ENCODE results near the gene TMEM263. TPM values are rescaled to one million over a fixed set of nuclear protein-coding genes. Genes with fewer than 3 reads are reported as not detected.

Gene TMEM263
- total and polyA plus RNA-seq, 2 of the 8 experiments (the other 6 are each of a cell fraction or from before 2014, with no cell fraction given), result 2.9 to 12.3 TPM

DNA sequence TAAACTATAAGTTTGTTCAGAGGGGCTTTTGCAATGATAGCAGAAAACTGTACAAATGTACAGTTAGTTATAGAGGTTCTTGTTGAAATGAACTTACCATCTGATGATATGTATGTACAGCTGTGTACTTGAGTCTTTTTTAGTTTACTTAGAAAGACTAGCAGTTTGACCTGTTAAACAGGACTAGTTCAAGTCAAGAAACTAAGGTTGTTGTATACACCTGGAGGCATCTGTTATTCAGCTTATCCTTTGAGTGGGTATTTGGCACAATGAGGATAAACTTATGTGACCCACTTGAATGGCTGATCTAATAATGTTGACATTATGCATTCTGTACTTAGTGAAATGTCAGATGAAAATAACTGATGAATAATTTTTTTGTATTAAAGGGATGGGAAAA, 17.8 kb downstream of the TMEM263 start:
- Histone ChIP-seq H2BK12ac (ENCODE audit: low read depth, low read length) (no peak overlapping the region), H3K79me1 (ENCODE audit: low read depth, low read length) (no peaks in the 10 kb centered on the region), H2BK20ac (ENCODE audit: low read length) (no peak overlapping the region), H3K14ac (ENCODE audit: insufficient read length) (no peak overlapping the region), H4K5ac (ENCODE audit: insufficient read length, low read depth, low read length) (no peak overlapping the region), H3K4ac (replicated peaks; ENCODE audit: insufficient read length, low read depth, low read length) (no peak overlapping the region), H3K36me3 (ENCODE audit: control insufficient read depth in 2 of 4, insufficient read depth in 4 of 4, low read length in 3 of 4) (peaks cover 0 to 11% (median 0%) of the 10 kb centered on the region in 4 experiments; a peak in 3 of 8 replicates), H4K8ac (ENCODE audit: extremely low read depth, insufficient read depth, low read length) (no peak overlapping the region), H2BK15ac (ENCODE audit: low read length) (no peak overlapping the region), H3K9me3 (ENCODE audit: insufficient read depth in 2 of 2, low read depth in 1 of 2, low read length in 1 of 2) (no peaks in the 10 kb centered on the region), H2AK5ac (ENCODE audit: low read depth, low read length) (no peak overlapping the region), H3K9ac (replicated peaks in 1 of 4; ENCODE audit: extremely low read depth in 1 of 4, low read depth in 3 of 4, low read length in 3 of 4) (no peak overlapping the region), H3K79me2 (ENCODE audit: control insufficient read depth in 1 of 2, insufficient read depth in 2 of 2, low read length in 2 of 2) (no peaks in the 10 kb centered on the region), H3K4me1 (replicated peaks in 1 of 4; ENCODE audit: control insufficient read depth in 3 of 4, insufficient read depth in 4 of 4, low read length in 3 of 4) (no peaks in the 10 kb centered on the region), H4K20me1 (replicated peaks in 1 of 2; ENCODE audit: control insufficient read depth in 1 of 2, insufficient read depth in 2 of 2, low read length in 2 of 2) (peaks cover 0 to 3% of the 10 kb centered on the region in 2 experiments), H3K18ac (ENCODE audit: extremely low read depth, low read length) (no peak overlapping the region), H2AFZ (ENCODE audit: low read length) (no peak overlapping the region), H3K27ac (ENCODE audit: low read depth, low read length) (no peak overlapping the region), H3K27me3 (replicated peaks in 1 of 4; ENCODE audit: control insufficient read depth in 3 of 4, extremely low read depth in 1 of 4, insufficient read depth in 3 of 4, low read length in 3 of 4) (no peaks in the 10 kb centered on the region), H4K91ac (replicated peaks; ENCODE audit: insufficient read length, low read length) (no peak overlapping the region), H3K4me3 (ENCODE audit: extremely low read depth in 1 of 4, insufficient read depth in 2 of 4, low read depth in 3 of 4, low read length in 4 of 4) (no peak overlapping the region), H2BK5ac (ENCODE audit: low read depth, low read length) (no peak overlapping the region), H3K56ac (replicated peaks; ENCODE audit: insufficient read length, low read depth, low read length) (no peak overlapping the region), H3K23ac (ENCODE audit: insufficient read length) (no peak overlapping the region), H2BK120ac (replicated peaks; ENCODE audit: low read depth, low read length) (no peak overlapping the region), H3K4me2 (ENCODE audit: insufficient read depth in 1 of 2, low read depth in 2 of 2, low read length in 2 of 2) (no peak overlapping the region), H3K23me2 (ENCODE audit: low read depth, low read length) (no peaks in the 10 kb centered on the region)
- POLR2A ChIA-PET (ENCODE audit: partially characterized antibody), result no interaction called here
- TF ChIP-seq GTF2F1 (IDR thresholded peaks at IDR 0.05; ENCODE audit: borderline replicate concordance, low read depth, low read length) (no peak), SP2 (IDR thresholded peaks at IDR 0.05; ENCODE audit: low read length) (no peak), FOSL1 (IDR thresholded peaks at IDR 0.05; ENCODE audit: insufficient read depth, low read depth, low read length) (no peak), RAD21 (IDR thresholded peaks at IDR 0.05 in 1 of 2, conservative IDR thresholded peaks at IDR 0.05 in 1 of 2; ENCODE audit: low read depth in 2 of 2, low read length in 2 of 2) (no peak), HDAC6 (IDR thresholded peaks at IDR 0.05; ENCODE audit: low read depth, low read length) (no peak), PHF8 (conservative IDR thresholded peaks at IDR 0.05; ENCODE audit: low read depth, low read length) (no peak), KDM1A (IDR thresholded peaks at IDR 0.05; ENCODE audit: borderline replicate concordance, low read length) (no peak)
- DNase-seq (ENCODE audit: low read depth in 1 of 2, low spot score in 2 of 2) (no peak), FAIRE-seq (no peak)
- CTCF ChIA-PET (ENCODE audit: partially characterized antibody), result no interaction called here

All from H1 (cell line).